Activated CD4-positive, alpha-beta T cell treated with anti-CD3 and anti-CD28 coated beads, Interleukin-2, amount 10 ng/mL, durations not matched to agents 7 days and 5 days (primary cell): Measurements from ENCODE around the gene KCTD16. TPM values are rescaled to one million over a fixed set of nuclear protein-coding genes. Genes with fewer than 3 reads are reported as not detected.

Source experiments
- CTCF ChIA-PET: fragments of 350-600 bp; sonication (Branson Sonifier 250); formaldehyde crosslinking; loops from one replicate; lab custom pipeline; 2021; ENCODE audit warnings: antibody characterized with exemption; lab: Charles Lee
- POLR2A ChIA-PET: fragments of 350-600 bp; sonication (Branson Sonifier 250); formaldehyde crosslinking; loops from one replicate; lab custom pipeline; 2021; ENCODE audit warnings: antibody characterized with exemption; lab: Charles Lee
- DNase-seq: peaks from one replicate; pipeline ENCODE4 v3.0.0-alpha.2; 2020
- H3K27ac Mint-ChIP-seq: one replicate; pipeline ENCODE4 v1.8.0; 2021; ENCODE audit warnings: mild to moderate bottlenecking, moderate library complexity, mixed read lengths
- H3K27me3 Mint-ChIP-seq: one replicate; pipeline ENCODE4 v1.8.0; 2021; ENCODE audit warnings: mixed read lengths
- H3K36me3 Mint-ChIP-seq: one replicate; pipeline ENCODE4 v1.8.0; 2021; ENCODE audit warnings: low read depth, mixed read lengths
- H3K4me1 Mint-ChIP-seq: one replicate; pipeline ENCODE4 v1.8.0; 2021; ENCODE audit warnings: mixed read lengths
- H3K4me3 Mint-ChIP-seq: one replicate; pipeline ENCODE4 v1.8.0; 2021; ENCODE audit warnings: mild to moderate bottlenecking, moderate library complexity, mixed read lengths
- H3K9me3 Mint-ChIP-seq: one replicate; pipeline ENCODE4 v1.8.0; 2021; ENCODE audit warnings: mixed read lengths
- total RNA-seq, 2 experiments: library from RNA; stranded (reverse); gene quantifications; one replicate each; pipeline ENCODE4 v1.2.3, GENCODE V29; 2021

KCTD16 gene
- total RNA-seq, 2 experiments from 2014 or later = 0.08 to 0.15 TPM

DNA sequence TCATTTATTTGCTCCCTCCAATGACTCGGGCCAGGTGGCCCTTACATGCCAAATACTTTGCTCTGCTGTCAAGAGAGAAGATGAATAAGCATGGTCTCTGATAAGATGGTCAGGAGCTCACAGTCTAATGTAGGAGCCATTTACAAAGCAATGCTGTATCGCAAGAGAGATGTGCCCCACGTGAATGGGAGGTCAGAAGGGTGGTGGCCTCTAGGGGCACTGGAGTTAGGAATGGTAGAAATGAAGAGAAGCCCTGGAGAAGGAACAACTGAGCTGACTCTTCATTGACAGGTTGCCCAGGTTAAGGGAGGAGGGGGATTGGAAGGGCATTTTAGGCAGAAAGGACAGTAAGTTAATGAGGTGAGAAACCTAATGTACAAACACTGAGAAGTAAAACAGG is 286.5 kb downstream of the KCTD16 start:
- no peaks in the 10 kb centered on the region for H3K27me3 Mint-ChIP-seq
- POLR2A ChIA-PET = no interaction called here
- no peak overlapping the region for H3K27ac Mint-ChIP-seq
- H3K36me3 Mint-ChIP-seq = no peaks in the 10 kb centered on the region
- peaks cover 2% of the 10 kb centered on the region for H3K9me3 Mint-ChIP-seq
- CTCF ChIA-PET = no interaction called here
- no peaks in the 10 kb centered on the region for H3K4me1 Mint-ChIP-seq
- DNase-seq = no peak
- H3K4me3 Mint-ChIP-seq = no peak overlapping the region

- Mint-ChIP-seq H3K9me3 (peaks cover 2% of the 10 kb centered on the region), H3K4me3 (no peak overlapping the region), H3K36me3 (no peaks in the 10 kb centered on the region), H3K27me3 (no peaks in the 10 kb centered on the region), H3K27ac (no peak overlapping the region), H3K4me1 (no peaks in the 10 kb centered on the region)
- ChIA-PET CTCF (no interaction called here), POLR2A (no interaction called here)
- DNase-seq = no peak
These were observed 287.5 kb downstream of the KCTD16 start for GRCh38 chr5:144458216-144458615.

- ChIA-PET CTCF (no interaction called here), POLR2A (no interaction called here)
- H3K4me3 Mint-ChIP-seq = no peak overlapping the region
- H3K27me3 Mint-ChIP-seq = no peaks in the 10 kb centered on the region
- H3K9me3 Mint-ChIP-seq = no peaks in the 10 kb centered on the region
- no peak for DNase-seq
- H3K4me1 Mint-ChIP-seq = no peaks in the 10 kb centered on the region
- no peaks in the 10 kb centered on the region for H3K36me3 Mint-ChIP-seq
- no peak overlapping the region for H3K27ac Mint-ChIP-seq
These were observed 289.9 kb downstream of the KCTD16 start for GRCh38 chr5:144460600-144460999.

DNA sequence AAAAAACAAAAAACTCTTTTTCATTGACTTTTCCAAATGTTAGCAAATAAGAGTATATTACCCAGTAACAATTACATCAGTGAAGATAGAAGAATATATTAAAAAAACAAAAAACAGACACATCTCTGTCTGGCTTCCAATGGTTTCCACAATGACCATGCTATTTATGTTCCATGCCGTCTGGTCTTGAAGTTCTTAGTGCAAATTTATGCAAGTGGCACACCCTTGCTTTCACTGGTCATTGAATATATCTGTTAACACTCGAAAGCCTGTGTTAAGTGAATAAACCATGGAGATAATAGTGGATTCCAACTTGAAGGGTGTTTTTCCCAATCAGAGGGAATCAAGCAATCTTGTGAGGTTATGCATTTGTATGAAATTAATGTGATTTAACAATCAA is 291.9 kb downstream of the KCTD16 start:
- DNase-seq = no peak
- Mint-ChIP-seq H3K9me3 (no peaks in the 10 kb centered on the region), H3K27ac (no peak overlapping the region), H3K4me3 (no peak overlapping the region), H3K27me3 (no peaks in the 10 kb centered on the region), H3K4me1 (no peaks in the 10 kb centered on the region), H3K36me3 (no peaks in the 10 kb centered on the region)
- CTCF ChIA-PET = interaction anchor here (0.6 kb wide), 1 partner anchor 598 kb away, joined by 3 read pairs; no protein-coding TSS in a partner anchor
- POLR2A ChIA-PET = no interaction called here

DNA sequence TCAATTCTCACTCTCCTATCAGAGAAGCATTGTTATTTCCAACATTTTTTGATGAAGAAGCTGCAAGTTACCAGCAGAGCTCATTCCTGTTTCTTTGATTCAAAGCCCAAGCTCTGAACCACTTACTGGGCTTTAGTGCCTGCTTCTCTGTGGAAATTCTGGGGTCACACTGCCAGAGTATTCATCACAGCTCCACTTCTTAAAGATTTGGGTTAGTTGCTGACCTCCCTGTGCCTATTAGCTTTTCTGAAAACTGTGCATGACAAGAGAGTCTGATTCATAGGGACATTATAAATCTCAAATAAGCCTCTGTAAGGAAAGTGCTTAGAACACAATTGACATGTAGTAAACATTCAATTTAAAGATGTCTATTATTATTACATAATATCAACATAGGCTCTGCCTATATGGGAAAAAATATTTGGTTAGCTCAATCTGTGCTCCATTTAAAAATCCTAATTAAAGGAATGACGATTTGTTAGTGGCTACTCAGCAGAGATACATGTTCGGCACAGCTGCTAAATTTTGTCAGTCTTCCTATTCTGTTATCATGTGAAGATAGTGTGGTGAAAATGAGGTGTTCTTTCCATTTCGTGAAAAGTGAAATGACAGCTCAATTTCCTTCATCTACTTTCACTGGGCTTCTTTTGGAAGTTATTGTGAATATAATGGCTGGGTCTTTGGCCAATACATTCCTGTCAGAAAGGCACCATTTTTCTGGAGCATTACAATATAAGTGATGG is 293.0 kb downstream of the KCTD16 start:
- Mint-ChIP-seq H3K9me3 (no peaks in the 10 kb centered on the region), H3K27ac (no peak overlapping the region), H3K4me1 (no peaks in the 10 kb centered on the region), H3K36me3 (no peaks in the 10 kb centered on the region), H3K4me3 (no peak overlapping the region), H3K27me3 (no peaks in the 10 kb centered on the region)
- no peak for DNase-seq
- ChIA-PET POLR2A (no interaction called here), CTCF (no interaction called here)

DNA sequence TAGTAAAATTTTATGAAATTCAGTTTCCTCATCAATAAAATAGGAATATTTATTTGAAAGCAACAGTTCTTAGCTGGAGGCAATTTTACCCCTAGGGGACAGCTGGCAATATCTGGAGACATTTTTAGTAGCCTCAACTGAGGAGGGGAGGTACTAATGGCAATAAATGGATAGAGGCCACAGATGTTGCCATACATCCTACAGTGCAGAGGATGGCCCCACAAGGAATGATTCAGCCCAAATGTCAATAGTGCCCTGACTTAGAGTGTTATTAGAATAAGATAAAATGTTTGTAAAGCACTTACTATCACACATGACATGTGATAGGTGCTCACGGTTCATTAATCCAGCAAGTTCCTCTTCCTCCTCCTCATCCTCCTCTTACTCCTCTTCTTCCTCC is 293.6 kb downstream of the KCTD16 start:
- H3K27me3 Mint-ChIP-seq = no peaks in the 10 kb centered on the region
- CTCF ChIA-PET = no interaction called here
- POLR2A ChIA-PET = no interaction called here
- DNase-seq = no peak
- H3K9me3 Mint-ChIP-seq = no peaks in the 10 kb centered on the region
- no peak overlapping the region for H3K4me3 Mint-ChIP-seq
- no peaks in the 10 kb centered on the region for H3K36me3 Mint-ChIP-seq
- no peaks in the 10 kb centered on the region for H3K4me1 Mint-ChIP-seq
- H3K27ac Mint-ChIP-seq = no peak overlapping the region

DNA sequence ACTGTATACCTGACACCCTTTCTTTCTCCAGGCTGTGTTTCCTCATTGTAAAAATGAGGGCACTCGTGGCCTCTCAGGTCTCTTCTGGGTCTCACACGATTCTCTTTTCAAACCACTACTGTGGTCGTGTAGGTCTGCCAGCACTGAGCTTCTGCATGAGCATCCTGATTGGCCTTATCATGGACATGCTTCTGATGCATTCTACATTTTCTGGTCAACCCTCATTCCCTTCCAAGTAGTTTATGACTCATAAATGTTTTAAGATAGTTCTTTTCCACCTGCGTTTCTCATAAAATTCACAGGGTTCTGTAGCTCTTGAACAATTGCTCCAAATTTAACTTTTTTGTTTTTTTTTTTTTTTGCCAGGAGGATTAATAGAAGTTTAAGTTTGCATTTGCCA is 294.8 kb downstream of the KCTD16 start:
- H3K27ac Mint-ChIP-seq = no peak overlapping the region
- no peak overlapping the region for H3K4me3 Mint-ChIP-seq
- CTCF ChIA-PET = no interaction called here
- H3K36me3 Mint-ChIP-seq = no peaks in the 10 kb centered on the region
- H3K27me3 Mint-ChIP-seq = no peaks in the 10 kb centered on the region
- no peak for DNase-seq
- no peaks in the 10 kb centered on the region for H3K4me1 Mint-ChIP-seq
- POLR2A ChIA-PET = no interaction called here
- no peaks in the 10 kb centered on the region for H3K9me3 Mint-ChIP-seq

- Mint-ChIP-seq H3K27ac (no peak overlapping the region), H3K4me1 (no peaks in the 10 kb centered on the region), H3K9me3 (no peaks in the 10 kb centered on the region), H3K36me3 (no peaks in the 10 kb centered on the region), H3K27me3 (no peaks in the 10 kb centered on the region), H3K4me3 (no peak overlapping the region)
- CTCF ChIA-PET = no interaction called here
- DNase-seq = no peak
- POLR2A ChIA-PET = no interaction called here
These were observed 297.1 kb downstream of the KCTD16 start for GRCh38 chr5:144467792-144468191.

- POLR2A ChIA-PET = no interaction called here
- Mint-ChIP-seq H3K4me1 (no peaks in the 10 kb centered on the region), H3K27me3 (no peaks in the 10 kb centered on the region), H3K9me3 (no peaks in the 10 kb centered on the region), H3K36me3 (no peaks in the 10 kb centered on the region), H3K27ac (no peak overlapping the region), H3K4me3 (no peak overlapping the region)
- DNase-seq = no peak
- CTCF ChIA-PET = no interaction called here
These were observed 297.9 kb downstream of the KCTD16 start for GRCh38 chr5:144468571-144468970.

DNA sequence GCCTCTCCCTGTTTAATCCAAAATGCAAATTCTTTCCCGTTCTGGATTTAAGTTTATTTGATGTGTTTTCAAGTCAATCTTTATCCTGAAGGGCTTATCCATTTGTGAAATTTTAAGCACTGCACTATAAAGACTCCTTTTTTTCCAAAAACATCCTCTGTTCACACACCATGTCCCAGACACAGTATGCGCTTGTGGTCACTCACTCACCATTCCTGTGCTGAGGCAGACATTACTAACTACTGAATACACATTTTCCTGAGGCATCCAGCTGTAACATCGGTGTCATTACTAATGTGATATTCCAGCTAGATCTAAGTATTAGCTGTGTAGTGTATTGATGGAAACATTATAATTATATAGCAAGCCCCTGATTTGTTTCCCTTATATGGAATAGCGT is 298.4 kb downstream of the KCTD16 start:
- H3K36me3 Mint-ChIP-seq = no peaks in the 10 kb centered on the region
- POLR2A ChIA-PET = no interaction called here
- H3K27ac Mint-ChIP-seq = no peak overlapping the region
- CTCF ChIA-PET = no interaction called here
- no peak overlapping the region for H3K4me3 Mint-ChIP-seq
- no peaks in the 10 kb centered on the region for H3K4me1 Mint-ChIP-seq
- no peaks in the 10 kb centered on the region for H3K27me3 Mint-ChIP-seq
- DNase-seq = no peak
- H3K9me3 Mint-ChIP-seq = no peaks in the 10 kb centered on the region

GRCh38 chr5:144472221-144472620 is 301.5 kb downstream of the KCTD16 start:
- Mint-ChIP-seq H3K27me3 (no peaks in the 10 kb centered on the region), H3K4me3 (no peak overlapping the region), H3K36me3 (no peaks in the 10 kb centered on the region), H3K9me3 (no peaks in the 10 kb centered on the region), H3K27ac (no peak overlapping the region), H3K4me1 (no peaks in the 10 kb centered on the region)
- ChIA-PET CTCF (no interaction called here), POLR2A (no interaction called here)
- no peak for DNase-seq

DNA sequence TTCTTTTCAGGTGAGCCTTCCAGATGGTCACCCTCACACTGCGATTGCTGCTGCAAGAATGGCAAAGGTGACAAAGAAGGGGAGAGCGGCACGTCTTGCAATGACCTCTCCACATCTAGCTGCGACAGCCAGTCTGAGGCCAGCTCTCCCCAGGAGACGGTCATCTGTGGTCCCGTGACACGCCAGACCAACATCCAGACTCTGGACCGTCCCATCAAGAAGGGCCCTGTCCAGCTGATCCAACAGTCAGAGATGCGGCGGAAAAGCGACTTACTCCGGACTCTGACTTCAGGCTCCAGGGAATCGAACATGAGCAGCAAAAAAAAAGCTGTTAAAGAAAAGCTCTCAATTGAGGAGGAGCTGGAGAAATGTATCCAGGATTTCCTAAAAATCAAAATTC is 303.0 kb downstream of the KCTD16 start:
- ChIA-PET CTCF (no interaction called here), POLR2A (no interaction called here)
- DNase-seq = no peak
- H3K36me3 Mint-ChIP-seq = no peaks in the 10 kb centered on the region
- H3K9me3 Mint-ChIP-seq = no peaks in the 10 kb centered on the region
- H3K4me3 Mint-ChIP-seq = no peak overlapping the region
- no peaks in the 10 kb centered on the region for H3K27me3 Mint-ChIP-seq
- no peaks in the 10 kb centered on the region for H3K4me1 Mint-ChIP-seq
- H3K27ac Mint-ChIP-seq = no peak overlapping the region

DNA sequence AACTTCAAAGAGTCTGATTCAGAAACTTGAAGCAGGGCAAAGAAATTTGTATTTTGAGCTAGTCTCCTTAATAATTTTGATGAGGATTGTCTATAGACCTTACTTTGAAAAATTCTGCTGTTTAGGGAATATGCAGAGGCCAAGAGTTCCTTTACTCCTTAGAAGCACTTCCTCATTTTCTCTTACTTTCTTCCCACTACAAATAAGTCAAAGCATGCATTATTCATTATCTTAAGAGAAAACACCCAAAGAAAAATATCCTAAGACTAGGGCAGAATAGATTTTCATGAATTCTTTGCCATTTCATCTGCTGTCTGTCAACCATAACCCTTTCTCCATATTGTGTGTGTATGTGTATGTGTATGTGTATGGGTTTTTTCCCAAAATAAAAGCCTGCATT is 307.9 kb downstream of the KCTD16 start:
- Mint-ChIP-seq H3K27me3 (no peaks in the 10 kb centered on the region), H3K4me1 (no peaks in the 10 kb centered on the region), H3K9me3 (no peaks in the 10 kb centered on the region), H3K4me3 (no peak overlapping the region), H3K36me3 (no peaks in the 10 kb centered on the region), H3K27ac (no peak overlapping the region)
- ChIA-PET POLR2A (no interaction called here), CTCF (no interaction called here)
- DNase-seq = no peak

- no peak overlapping the region for H3K27ac Mint-ChIP-seq
- H3K9me3 Mint-ChIP-seq = no peaks in the 10 kb centered on the region
- POLR2A ChIA-PET = no interaction called here
- no peak for DNase-seq
- H3K4me1 Mint-ChIP-seq = no peaks in the 10 kb centered on the region
- H3K4me3 Mint-ChIP-seq = no peak overlapping the region
- no peaks in the 10 kb centered on the region for H3K27me3 Mint-ChIP-seq
- no peaks in the 10 kb centered on the region for H3K36me3 Mint-ChIP-seq
- CTCF ChIA-PET = no interaction called here
These were observed 311.2 kb downstream of the KCTD16 start for GRCh38 chr5:144481861-144482260.
